HepG2 (cell line): Measurements from ENCODE around the gene AGBL1. TPM values are rescaled to one million over a fixed set of nuclear protein-coding genes. Genes with fewer than 3 reads are reported as not detected.

ENCODE experiments used
- ATAC-seq: fragments of 200-7000 bp; cut with Tn5 transposase; 3 replicates; pipeline ENCODE4 v1.9.1; 2020; ENCODE audit warnings: mild to moderate bottlenecking, moderate library complexity
- BruUV-seq: library from RNA; stranded (reverse); fragments of 400-500 nt; replicated peaks from 2 replicates; lab custom pipeline; 2021; lab: Mats Ljungman, UMichigan
- CTCF ChIA-PET: fragments of 300-600 bp; formaldehyde crosslinking; extraction: SDS; loops from one replicate; lab custom pipeline; 2021; ENCODE audit warnings: low total read pairs, inconsistent platforms, low intra/inter-chr PET ratio; lab: Yijun Ruan, JAX
- POLR2A ChIA-PET: fragments of 350-600 bp; sonication (Branson Sonifier 250); formaldehyde crosslinking; loops from one replicate; lab custom pipeline; 2020; ENCODE audit warnings: antibody characterized with exemption, inconsistent platforms; lab: Yijun Ruan, JAX
- DNase-seq: peaks from one replicate; pipeline ENCODE4 v3.0.0-alpha.2; 2015; ENCODE audit warnings: low spot score
- FAIRE-seq: peaks from 3 replicates; lab custom pipeline; 2011; peaks lifted over from hg19 to GRCh38; lab: Jason Lieb, UNC
- H2AFZ ChIP-seq: one replicate; pipeline ENCODE4 v1.6.1; 2011; ENCODE audit warnings: low read length, inconsistent platforms
- H3K27ac ChIP-seq: fragments of 300-600 bp; 3 replicates; pipeline ENCODE4 v1.8.0; 2011; ENCODE audit warnings: mixed run types, mild to moderate bottlenecking, mixed read lengths, low read length, inconsistent platforms; ENCODE audit not compliant: insufficient read depth; ENCODE audit errors: extremely low read length
- H3K27me3 ChIP-seq, 2 experiments: fragments of 200-600 bp in 1 of 2; 2 replicates in 1 of 2; 3 replicates in 1 of 2; pipeline versions ENCODE4 v1.6.0 to v1.8.0; 2011; ENCODE audit warnings: low read length in 2 of 2, mild to moderate bottlenecking in 2 of 2, moderate library complexity in 2 of 2, inconsistent platforms in 1 of 2; ENCODE audit not compliant: insufficient read depth in 2 of 2, control insufficient read depth in 1 of 2
- H3K36me3 ChIP-seq, 2 experiments: fragments of 200-600 bp in 1 of 2; replicated peaks in 1 of 2; 2 replicates in 1 of 2; 3 replicates in 1 of 2; pipeline versions ENCODE4 v1.5.1 to v1.8.0; 2011; ENCODE audit warnings: low read length in 2 of 2, inconsistent platforms in 1 of 2; ENCODE audit not compliant: insufficient read depth in 2 of 2, control insufficient read depth in 1 of 2
- H3K4me1 ChIP-seq: 2 replicates; pipeline ENCODE4 v1.5.1; 2012; ENCODE audit warnings: low read length, inconsistent platforms; ENCODE audit not compliant: insufficient read depth
- H3K4me2 ChIP-seq: 2 replicates; pipeline ENCODE4 v1.6.0; 2011; ENCODE audit warnings: low read depth, low read length, inconsistent platforms
- H3K4me3 ChIP-seq, 3 experiments: fragments of 200-600 bp in 1 of 3; sonication (generic), shearing (Covaris generic) in 1 of 3; replicated peaks in 1 of 3; 2 replicates each; pipeline ENCODE4 v1.5.1; 2011 to 2016; ENCODE audit warnings: low read length in 3 of 3, inconsistent platforms in 2 of 3, low read depth in 2 of 3, mild to moderate bottlenecking in 2 of 3, control low read depth in 1 of 3, mixed read lengths in 1 of 3; ENCODE audit not compliant: insufficient read depth in 1 of 3
- H3K79me2 ChIP-seq: one replicate; pipeline ENCODE4 v1.6.1; 2011; ENCODE audit warnings: low read length, inconsistent platforms; ENCODE audit not compliant: insufficient read depth
- H3K9ac ChIP-seq: 2 replicates; pipeline ENCODE4 v1.6.0; 2011; ENCODE audit warnings: mild to moderate bottlenecking, low read depth, low read length, inconsistent platforms; ENCODE audit not compliant: insufficient read depth
- H3K9me3 ChIP-seq: 2 replicates; pipeline ENCODE4 v1.5.1; 2012; ENCODE audit warnings: mild to moderate bottlenecking, low read length
- H4K20me1 ChIP-seq: 2 replicates; pipeline ENCODE4 v1.6.0; 2011; ENCODE audit warnings: inconsistent platforms, mild to moderate bottlenecking, low read length, moderate library complexity; ENCODE audit not compliant: insufficient read depth
- ARNT2 ChIP-seq: sonication (generic); formaldehyde crosslinking; IDR thresholded peaks from 2 replicates; pipeline ENCODE4 v1.8.0; 2022; ENCODE audit warnings: mild to moderate bottlenecking, low read depth, missing genetic modification reagents, moderate library complexity
- MAFF ChIP-seq: IDR thresholded peaks from 2 replicates; pipeline ENCODE4 v1.6.1; 2011; ENCODE audit warnings: low read depth, low read length, improper control_type of control experiment
- MAFK ChIP-seq, 2 experiments: IDR thresholded peaks in 1 of 2; conservative IDR thresholded peaks in 1 of 2; 2 replicates each; pipeline ENCODE4 v1.6.1; 2011; ENCODE audit warnings: improper control_type of control experiment in 2 of 2, low read length in 2 of 2
- MNT ChIP-seq: fragments of 450-650 bp; IDR thresholded peaks from 2 replicates; pipeline ENCODE4 v1.6.1; 2016
- ZC3H4 ChIP-seq: sonication (generic); formaldehyde crosslinking; IDR thresholded peaks from 2 replicates; pipeline ENCODE4 v1.4.0; 2020; ENCODE audit warnings: missing genetic modification reagents, borderline replicate concordance
- WGBS: methylation state at CpG from one replicate; pipeline ENCODE4 v1.1.6; 2017; ENCODE audit warnings: low lambda C conversion rate; 5-methylcytosine and 5-hydroxymethylcytosine counted together
- in situ Hi-C: cut with HindIII; loops from 2 replicates; pipeline ENCODE4 v1.10.0; 2017; ENCODE audit warnings: low pct_unique_long_range_greater_than_20kb; ENCODE audit not compliant: extremely low pct_ligation_motif_present
- intact Hi-C: fragments of 100-400 bp; cut with micrococcal nuclease; formaldehyde crosslinking; loops from one replicate; pipeline ENCODE4 v1.10.0; 2022; ENCODE audit not compliant: unreplicated experiment
- polyA plus RNA-seq, 8 experiments: library from polyadenylated mRNA; depleted of rRNA in 3 of 8; stranded (reverse) in 7 of 8; unstranded in 1 of 8; fragments of >200 nt; fragmentation: Illumina TruSeq in 4 of 8; extraction: Trizol in 4 of 8; gene quantifications; 2 replicates each; pipeline versions ENCODE4 v1.2.1 to v1.2.3, GENCODE V29; 2011 to 2016; ENCODE audit warnings: low read depth in 4 of 8, missing spikeins in 1 of 8, mixed read lengths in 1 of 8; ENCODE audit not compliant: insufficient read depth in 1 of 8
- total RNA-seq, 5 experiments: library from RNA; depleted of rRNA; stranded (reverse); fragments of >200 nt; fragmentation: Illumina TruSeq; extraction: Trizol; gene quantifications; 2 replicates each; pipeline ENCODE4 v1.2.3, GENCODE V29; 2016; ENCODE audit warnings: low read depth in 1 of 5

Gene AGBL1
- total and polyA plus RNA-seq, 2 of the 13 experiments (the other 11 are each of a cell fraction or from before 2014, with no cell fraction given) = 0.01 TPM; not detected in 1

GRCh38 chr15:86392874-86393273 lies 313.2 kb downstream of the AGBL1 start:
- in situ Hi-C loops (no loop called here), intact Hi-C loops (no loop called here)
- Histone ChIP-seq H3K27me3 (no peaks in the 10 kb centered on the region), H3K4me3 (no peak overlapping the region), H3K36me3 (no peaks in the 10 kb centered on the region), H4K20me1 (no peaks in the 10 kb centered on the region), H3K27ac (no peak overlapping the region), H3K4me1 (no peaks in the 10 kb centered on the region)
- no TSS peak for BruUV-seq
- FAIRE-seq = no peak
- POLR2A ChIA-PET = no interaction called here
- no peak for ATAC-seq
- TF ChIP-seq MNT = peak; percentile 68
- no peak for TF ChIP-seq ZC3H4
- TF ChIP-seq, all 625 proteins: peak for 1
- Histone ChIP-seq H3K9me3 (peaks cover 28% of the 10 kb centered on the region), H3K9ac (no peak overlapping the region), H2AFZ (no peak overlapping the region), H3K4me2 (no peak overlapping the region), H3K79me2 (no peaks in the 10 kb centered on the region)
- CTCF ChIA-PET = no interaction called here
- DNase-seq = no peak
- WGBS = 0% methylated on average over 2 of the region's 2 CpGs

- WGBS = 95% methylated on average over 1 of the region's 1 CpG
- no peak for ATAC-seq
- intact Hi-C loops (no loop called here), in situ Hi-C loops (no loop called here)
- Histone ChIP-seq H3K4me3 (no peak overlapping the region), H3K27ac (no peak overlapping the region), H3K4me1 (no peaks in the 10 kb centered on the region), H4K20me1 (no peaks in the 10 kb centered on the region), H3K4me2 (no peak overlapping the region)
- POLR2A ChIA-PET = no interaction called here
- no TSS peak for BruUV-seq
- peak; percentile 75 for TF ChIP-seq MAFF
- TF ChIP-seq ARNT2 (CRISPR knock-in tag) = no peak
- peak; percentile 68 to 81 for TF ChIP-seq MAFK (conservative IDR thresholded peaks at IDR 0.05 in 1 of 2, IDR thresholded peaks at IDR 0.05 in 1 of 2; ENCODE audit: low read length in 2 of 2)
- TF ChIP-seq, all 625 proteins: peak for 2
- Histone ChIP-seq H3K27me3 (no peaks in the 10 kb centered on the region), H3K79me2 (no peaks in the 10 kb centered on the region), H2AFZ (no peak overlapping the region), H3K9ac (no peak overlapping the region), H3K9me3 (peaks cover 38% of the 10 kb centered on the region), H3K36me3 (no peaks in the 10 kb centered on the region)
- CTCF ChIA-PET = no interaction called here
- no peak for FAIRE-seq
- DNase-seq = no peak
These were observed 315.2 kb downstream of the AGBL1 start for GRCh38 chr15:86394866-86395265.
